Measurements from ENCODE around the gene MYO9A.

The MYO9A gene

GRCh38 chr15:71943806-71944205 is 174.1 kb downstream of the MYO9A start:
- POLR2A ChIA-PET = no interaction called here
- Histone ChIP-seq H3K4me3 (ENCODE audit: low read depth, low read length) (no peak overlapping the region), H3K4me1 (ENCODE audit: control insufficient read depth, insufficient read depth, low read length) (no peaks in the 10 kb centered on the region; the same call in 1 of the 2 replicates), H3K27ac (ENCODE audit: extremely low read depth, low read depth, low read length) (no peak overlapping the region), H3K36me3 (ENCODE audit: control insufficient read depth in 2 of 2, insufficient read depth in 1 of 2, low read length in 2 of 2) (no peaks in the 10 kb centered on the region), H3K9me3 (ENCODE audit: control insufficient read depth, insufficient read depth, low read depth, low read length) (no peaks in the 10 kb centered on the region)
- CTCF ChIA-PET = no interaction called here
- no peak for TF ChIP-seq ZNF580 (tag by site-specific recombination; IDR thresholded peaks at IDR 0.05)
- no peak for TF ChIP-seq ZNF146 (tag by site-specific recombination; IDR thresholded peaks at IDR 0.05)
- no peak for TF ChIP-seq ZNF311 (tag by site-specific recombination; IDR thresholded peaks at IDR 0.05; ENCODE audit: borderline replicate concordance)
- no peak for TF ChIP-seq ZNF704 (tag by site-specific recombination; IDR thresholded peaks at IDR 0.05)
- no peak for TF ChIP-seq ZNF624 (tag by site-specific recombination; IDR thresholded peaks at IDR 0.05)
- TF ChIP-seq ZSCAN18 (tag by site-specific recombination; IDR thresholded peaks at IDR 0.05) = no peak
- no peak for TF ChIP-seq ZNF394 (tag by site-specific recombination; IDR thresholded peaks at IDR 0.05; ENCODE audit: borderline replicate concordance)

- H3K9me3 ChIP-seq (ENCODE audit: control insufficient read depth, insufficient read depth, low read depth, low read length) = no peaks in the 10 kb centered on the region
- ChIA-PET POLR2A (no interaction called here), CTCF (interaction anchor here (0.6 kb wide), 1 partner anchor 1477 kb away, joined by 3 read pairs; no protein-coding TSS in a partner anchor)
- no peak overlapping the region for H3K4me3 ChIP-seq (ENCODE audit: low read depth, low read length)
- H3K36me3 ChIP-seq (ENCODE audit: control insufficient read depth in 2 of 2, insufficient read depth in 1 of 2, low read length in 2 of 2) = no peaks in the 10 kb centered on the region
- no peak overlapping the region for H3K27ac ChIP-seq (ENCODE audit: extremely low read depth, low read depth, low read length)
- H3K4me1 ChIP-seq (ENCODE audit: control insufficient read depth, insufficient read depth, low read length) = no peaks in the 10 kb centered on the region; the same call in 1 of the 2 replicates
- TF ChIP-seq ZNF837 (tag by site-specific recombination; IDR thresholded peaks at IDR 0.05) (no peak), ZNF366 (tag by site-specific recombination; conservative IDR thresholded peaks at IDR 0.05) (no peak), ZNF473 (tag by site-specific recombination; IDR thresholded peaks at IDR 0.05) (no peak), ZFHX2 (tag by site-specific recombination; conservative IDR thresholded peaks at IDR 0.05) (no peak), ZNF692 (tag by site-specific recombination; IDR thresholded peaks at IDR 0.05) (no peak), PRDM6 (tag by site-specific recombination; IDR thresholded peaks at IDR 0.05) (no peak), ZNF843 (tag by site-specific recombination; IDR thresholded peaks at IDR 0.05) (no peak), ZNF157 (tag by site-specific recombination; IDR thresholded peaks at IDR 0.05) (no peak), SCRT1 (tag by site-specific recombination; IDR thresholded peaks at IDR 0.05; ENCODE audit: borderline replicate concordance) (no peak), ZNF747 (tag by site-specific recombination; IDR thresholded peaks at IDR 0.05) (no peak), ZNF704 (tag by site-specific recombination; IDR thresholded peaks at IDR 0.05) (no peak), ZNF133 (tag by site-specific recombination; IDR thresholded peaks at IDR 0.05) (no peak), TSHZ1 (tag by site-specific recombination; IDR thresholded peaks at IDR 0.05; ENCODE audit: borderline replicate concordance) (no peak), KLF1 (tag by site-specific recombination; IDR thresholded peaks at IDR 0.05) (no peak)
Observed at GRCh38 chr15:71939981-71940588, 177.9 kb downstream of the MYO9A start.
